Ectodermal cell (in vitro differentiated cells): ENCODE measurements around the gene CLCN4.
A peak's percentile ranks its signal among the peaks of the same experiment; 100 is the strongest.

Experiments used
- H3K27ac ChIP-seq: 2 replicates; pipeline ENCODE4 v1.7.0; 2013; ENCODE audit warnings: mild to moderate bottlenecking, low read depth, low read length; ENCODE audit not compliant: insufficient read depth, poor library complexity, severe bottlenecking
- H3K27me3 ChIP-seq: 2 replicates; pipeline ENCODE4 v1.7.0; 2013; ENCODE audit warnings: mild to moderate bottlenecking, low read length; ENCODE audit not compliant: insufficient read depth, control insufficient read depth, poor library complexity, severe bottlenecking
- H3K36me3 ChIP-seq: one replicate; pipeline ENCODE4 v1.7.0; 2013; ENCODE audit warnings: low read length; ENCODE audit not compliant: control insufficient read depth, insufficient read depth
- H3K4me1 ChIP-seq: one replicate; pipeline ENCODE4 v1.7.0; 2013; ENCODE audit warnings: low read length; ENCODE audit not compliant: control insufficient read depth, insufficient read depth
- H3K4me3 ChIP-seq: 2 replicates; pipeline ENCODE4 v1.7.0; 2013; ENCODE audit warnings: low read depth, low read length, control low read depth; ENCODE audit not compliant: insufficient read depth
- H3K9me3 ChIP-seq: 2 replicates; pipeline ENCODE4 v1.7.0; 2013; ENCODE audit warnings: mild to moderate bottlenecking, low read length, moderate library complexity; ENCODE audit not compliant: control insufficient read depth
- WGBS, 2 experiments: methylation state at CpG; one replicate each; pipeline ENCODE4 v1.1.7; 2013; ENCODE audit warnings: missing lambda C conversion rate in 2 of 2; 5-methylcytosine and 5-hydroxymethylcytosine counted together

Gene CLCN4

DNA sequence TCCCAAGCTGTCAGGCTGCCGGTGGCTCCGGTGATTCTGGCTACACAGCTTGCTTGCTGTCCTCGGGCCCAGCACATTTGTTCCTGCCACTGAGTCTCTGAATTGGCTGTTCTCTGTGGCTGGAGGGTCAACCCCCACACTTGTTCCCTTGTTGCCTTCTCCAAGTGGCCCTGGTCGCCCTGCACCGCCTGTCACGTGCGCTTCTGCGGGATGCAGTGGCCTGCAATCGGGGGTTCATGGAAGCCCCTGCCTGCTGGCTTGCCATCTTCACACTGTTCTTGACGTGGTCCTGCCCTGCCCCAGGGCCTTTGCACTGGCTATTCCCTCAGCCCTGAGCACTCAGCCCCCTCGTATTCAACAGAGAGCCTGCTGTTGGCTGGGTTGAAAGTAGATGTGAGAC, 8.1 kb downstream of the CLCN4 start:
- Histone ChIP-seq H3K4me1 (no peaks in the 10 kb centered on the region), H3K36me3 (no peaks in the 10 kb centered on the region), H3K27ac (no peak overlapping the region), H3K27me3 (no peaks in the 10 kb centered on the region), H3K9me3 (no peaks in the 10 kb centered on the region), H3K4me3 (no peak overlapping the region)
- WGBS, 2 experiments: 92 to 96% methylated on average over 10 to 11 of the region's 11 CpGs

DNA sequence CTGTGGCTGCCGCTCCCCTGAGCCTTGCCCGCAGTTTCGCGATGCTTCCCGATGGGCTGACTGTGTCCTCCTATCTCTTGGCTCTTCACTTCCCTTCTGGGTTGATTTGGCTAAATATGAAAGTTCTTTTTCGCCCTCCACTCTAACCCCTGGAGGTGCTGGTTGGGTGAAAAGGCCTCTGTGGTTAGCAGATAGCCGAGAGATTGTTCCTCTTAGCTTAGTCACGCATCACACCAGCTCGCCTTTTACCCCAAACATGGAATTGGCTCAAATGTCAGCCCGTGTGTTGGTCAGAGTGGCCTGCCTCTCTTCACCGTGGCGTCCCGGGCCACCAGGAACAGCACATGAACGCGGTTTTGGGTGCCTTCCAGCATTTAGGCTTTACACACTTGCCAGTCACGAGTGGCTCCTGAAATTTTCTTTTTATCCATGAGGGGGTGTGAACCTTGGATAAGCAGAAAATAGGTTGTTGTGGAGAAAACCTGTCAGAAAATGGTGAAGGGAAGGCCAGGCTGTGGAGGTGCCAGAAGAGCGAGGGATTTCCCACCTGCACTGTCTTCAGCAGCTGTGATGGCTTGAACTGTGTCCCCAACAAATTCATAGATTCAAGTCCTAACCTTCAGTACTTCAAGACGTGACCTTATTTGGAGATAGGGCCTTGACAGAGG, 8.9 kb downstream of the CLCN4 start:
- H3K4me1 ChIP-seq: no peaks in the 10 kb centered on the region

DNA sequence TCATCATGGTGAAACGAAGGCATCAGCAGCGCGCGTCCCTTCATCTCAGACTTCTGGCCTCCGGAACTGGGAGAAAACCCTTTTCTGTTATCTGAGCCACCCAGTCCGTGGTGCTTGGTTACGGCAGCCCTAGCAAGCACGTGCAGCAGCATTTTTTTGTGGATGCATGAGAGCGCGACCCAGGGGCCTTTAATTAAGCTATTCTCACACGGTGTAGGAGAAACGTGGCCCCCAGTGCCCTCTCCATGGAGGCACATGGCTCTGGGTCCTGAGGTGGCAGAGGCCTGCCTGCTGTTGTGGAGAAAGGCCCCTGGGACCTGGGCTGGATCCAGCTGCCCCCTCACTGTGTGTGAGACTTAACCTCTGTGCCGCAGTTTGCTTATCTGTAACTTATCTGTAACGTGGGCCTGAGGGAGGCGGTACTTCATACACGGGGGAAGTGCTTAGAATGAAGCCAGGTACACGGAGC, 9.5 kb downstream of the CLCN4 start:
- H3K27me3 ChIP-seq: no peaks in the 10 kb centered on the region
- no peaks in the 10 kb centered on the region for H3K9me3 ChIP-seq
- H3K36me3 ChIP-seq: no peaks in the 10 kb centered on the region
- no peak overlapping the region for H3K27ac ChIP-seq
- H3K4me3 ChIP-seq: no peak overlapping the region
- 93% methylated on average over 17 of the region's 17 CpGs for WGBS, 2 experiments
- H3K4me1 ChIP-seq: no peaks in the 10 kb centered on the region

More for the DNA sequence above, 8.9 kb downstream of the CLCN4 start:
- Histone ChIP-seq H3K36me3 (no peaks in the 10 kb centered on the region), H3K27ac (no peak overlapping the region), H3K4me3 (no peak overlapping the region), H3K27me3 (no peaks in the 10 kb centered on the region), H3K9me3 (no peaks in the 10 kb centered on the region)
- WGBS, 2 experiments: 91 to 95% methylated on average over 17 to 18 of the region's 18 CpGs

DNA sequence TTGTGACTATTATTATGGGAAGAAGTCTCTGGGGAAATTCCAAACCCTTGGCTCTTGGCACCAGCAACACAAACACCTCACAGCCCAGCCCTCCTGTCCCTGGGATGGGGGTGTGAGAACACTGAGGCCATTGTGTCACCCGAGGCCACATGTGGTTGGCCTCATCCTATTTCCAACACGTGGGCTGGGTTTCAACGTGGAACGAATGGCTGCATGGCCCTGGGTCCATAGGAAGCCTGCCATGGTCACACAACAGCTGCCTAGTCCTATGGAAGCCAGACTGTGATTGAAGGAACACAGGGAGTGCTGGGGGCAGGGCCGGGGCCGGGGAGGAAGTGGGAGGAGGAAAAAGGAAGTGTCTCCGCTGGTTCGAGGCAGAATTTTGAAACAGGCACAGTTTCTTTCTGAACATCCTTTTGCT, 10.0 kb downstream of the CLCN4 start:
- Histone ChIP-seq H3K36me3 (no peaks in the 10 kb centered on the region), H3K27ac (no peak overlapping the region), H3K9me3 (no peaks in the 10 kb centered on the region), H3K4me1 (no peaks in the 10 kb centered on the region), H3K4me3 (no peak overlapping the region), H3K27me3 (no peaks in the 10 kb centered on the region)
- WGBS, 2 experiments: 87 to 93% methylated on average over 7 to 8 of the region's 8 CpGs

DNA sequence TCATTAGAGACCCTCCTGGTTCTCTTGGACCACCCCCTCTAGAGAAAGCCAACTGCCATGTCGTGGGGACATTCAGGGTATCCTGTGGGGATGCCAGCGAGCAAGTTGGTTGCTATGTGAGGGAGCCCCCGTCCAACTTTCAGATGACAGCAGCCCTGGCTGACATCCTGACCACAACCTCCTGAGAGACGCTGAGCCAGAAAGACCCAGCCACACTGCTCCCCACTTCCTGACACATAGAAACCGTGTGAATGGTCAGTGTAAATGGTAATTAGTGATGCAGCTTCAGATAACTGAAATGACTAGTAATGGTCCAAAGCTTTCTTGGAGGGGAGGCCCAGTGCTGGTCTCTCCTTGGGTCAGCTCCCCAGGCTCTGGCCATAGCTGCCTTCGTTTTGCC, 10.8 kb downstream of the CLCN4 start:
- Histone ChIP-seq H3K4me1 (peaks cover 7% of the 10 kb centered on the region), H3K36me3 (no peaks in the 10 kb centered on the region), H3K27ac (no peak overlapping the region), H3K27me3 (no peaks in the 10 kb centered on the region), H3K9me3 (no peaks in the 10 kb centered on the region), H3K4me3 (no peak overlapping the region)
- 90 to 91% methylated on average over 6 of the region's 6 CpGs for WGBS, 2 experiments

DNA sequence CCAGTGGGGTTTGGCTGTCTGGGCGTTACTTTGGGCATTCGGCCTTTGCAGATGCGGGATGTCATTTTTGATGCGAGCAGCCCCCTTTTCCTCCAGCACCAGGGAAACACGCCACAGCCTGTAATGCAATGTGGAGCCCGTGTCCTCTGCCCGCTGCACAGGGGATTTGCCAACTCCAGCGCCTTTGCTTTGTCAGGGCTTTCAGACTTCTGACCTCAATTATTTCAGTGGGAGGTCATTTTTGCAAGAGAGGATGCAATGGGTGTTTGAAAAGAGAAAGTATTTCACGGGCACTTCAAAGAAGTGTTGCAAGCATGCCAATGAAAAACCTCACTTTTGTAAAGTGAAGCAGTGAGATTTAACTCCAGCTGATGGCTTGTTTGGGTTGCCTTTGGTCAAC, 11.5 kb downstream of the CLCN4 start:
- H3K9me3 ChIP-seq: no peaks in the 10 kb centered on the region
- H3K36me3 ChIP-seq: no peaks in the 10 kb centered on the region
- H3K27ac ChIP-seq: no peak overlapping the region
- no peak overlapping the region for H3K4me3 ChIP-seq
- 91 to 96% methylated on average over 9 of the region's 9 CpGs for WGBS, 2 experiments
- no peaks in the 10 kb centered on the region for H3K27me3 ChIP-seq
- H3K4me1 ChIP-seq: peaks cover 7% of the 10 kb centered on the region

DNA sequence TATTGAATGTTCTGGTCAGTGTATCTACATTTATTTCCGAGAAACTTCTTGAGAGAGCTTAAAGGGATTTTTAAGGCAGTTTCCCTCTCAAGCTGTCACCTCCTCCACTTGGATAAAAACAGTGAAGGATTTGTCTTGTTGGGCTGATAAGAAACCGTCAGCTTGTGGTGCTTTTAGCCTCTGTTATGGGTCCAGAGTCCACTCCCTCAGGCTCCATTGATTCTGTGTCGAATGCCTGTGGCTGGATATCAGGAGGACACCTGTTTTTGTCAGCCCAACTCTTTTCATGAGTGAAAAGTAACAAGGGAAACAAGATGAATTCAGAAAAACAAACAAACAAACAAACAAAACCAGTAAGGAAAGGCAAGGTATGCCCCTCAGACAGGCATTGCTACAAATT, 12.4 kb downstream of the CLCN4 start:
- WGBS, 2 experiments: 85 to 93% methylated on average over 3 of the region's 3 CpGs
- no peaks in the 10 kb centered on the region for H3K36me3 ChIP-seq
- peaks cover 7% of the 10 kb centered on the region for H3K4me1 ChIP-seq
- H3K4me3 ChIP-seq: no peak overlapping the region
- no peaks in the 10 kb centered on the region for H3K9me3 ChIP-seq
- no peaks in the 10 kb centered on the region for H3K27me3 ChIP-seq
- no peak overlapping the region for H3K27ac ChIP-seq

DNA sequence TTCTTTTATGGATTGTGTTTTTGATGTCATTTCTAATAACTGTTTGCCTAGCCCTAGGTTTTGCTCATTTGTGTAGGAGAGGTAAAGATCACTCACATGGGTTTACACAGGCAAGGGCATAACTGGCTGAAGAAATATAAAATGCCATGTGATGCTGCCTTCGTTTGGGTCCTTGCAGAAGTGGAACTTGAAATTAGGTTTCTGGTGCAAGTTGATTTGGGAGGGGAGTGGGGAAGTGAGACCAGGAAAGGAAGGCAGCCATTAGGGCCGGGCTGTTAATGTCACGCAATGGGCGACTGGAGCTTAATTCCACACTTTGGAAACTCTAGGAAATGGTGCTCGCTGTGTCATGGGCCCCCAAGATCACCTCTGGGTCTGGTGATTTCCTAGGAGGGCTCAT, 14.5 kb downstream of the CLCN4 start:
- H3K9me3 ChIP-seq: no peaks in the 10 kb centered on the region
- H3K27me3 ChIP-seq: no peaks in the 10 kb centered on the region
- H3K4me1 ChIP-seq: peaks cover 7% of the 10 kb centered on the region
- H3K4me3 ChIP-seq: no peak overlapping the region
- H3K27ac ChIP-seq: no peak overlapping the region
- 95 to 96% methylated on average over 5 of the region's 5 CpGs for WGBS, 2 experiments
- H3K36me3 ChIP-seq: no peaks in the 10 kb centered on the region

- H3K36me3 ChIP-seq: no peaks in the 10 kb centered on the region
- peak overlapping the region; percentile 6 for H3K4me3 ChIP-seq
- WGBS, 2 experiments: 52 to 60% methylated on average over 11 of the region's 11 CpGs
- no peaks in the 10 kb centered on the region for H3K27me3 ChIP-seq
- H3K9me3 ChIP-seq: no peaks in the 10 kb centered on the region
- peaks cover 7% of the 10 kb centered on the region for H3K4me1 ChIP-seq
- peak overlapping the region; percentile 94 for H3K27ac ChIP-seq
Observed at GRCh38 chrX:10172877-10173276, 16.1 kb downstream of the CLCN4 start.

DNA sequence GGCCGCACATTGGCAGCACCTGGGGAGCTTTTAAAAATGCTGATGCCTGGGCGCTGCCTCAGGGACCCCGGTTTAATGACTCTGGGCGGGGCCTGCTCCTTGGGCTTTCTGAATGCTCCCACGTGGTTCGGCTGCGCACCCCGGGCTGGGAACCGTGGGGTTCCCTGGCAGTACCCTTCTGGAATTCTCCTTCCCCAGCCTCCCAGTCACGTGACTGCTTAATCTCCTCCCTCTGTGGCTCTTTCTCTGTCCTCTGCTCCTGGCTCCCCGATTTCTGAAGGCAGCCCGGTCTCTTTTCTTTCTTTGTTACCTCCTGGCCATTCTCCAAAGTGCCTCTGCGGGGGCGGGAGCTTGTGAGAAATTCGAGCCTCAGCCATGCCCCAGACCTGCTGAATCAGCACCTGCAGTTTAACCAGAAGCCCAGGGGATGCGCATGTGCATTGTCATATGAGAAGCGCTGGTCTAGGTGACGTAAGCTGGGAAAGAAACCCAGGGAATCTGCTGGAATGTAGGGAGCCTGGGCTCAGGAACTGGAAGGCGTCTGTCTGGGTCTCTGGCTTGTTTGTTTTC, 16.6 kb downstream of the CLCN4 start:
- 11 to 17% methylated on average over 19 of the region's 19 CpGs for WGBS, 2 experiments
- Histone ChIP-seq H3K27me3 (no peaks in the 10 kb centered on the region), H3K9me3 (no peaks in the 10 kb centered on the region), H3K36me3 (no peaks in the 10 kb centered on the region), H3K4me1 (peaks cover 7% of the 10 kb centered on the region), H3K27ac (peak overlapping the region; percentile 94), H3K4me3 (peak overlapping the region; percentile 6)
